COR-L47 (cell line): ENCODE results near the gene FANCD2OS.
"Not testable (repeated sequence)": the region's sequence is repeated elsewhere in the genome, so short reads cannot be mapped to it uniquely, and the experiment has no call there.

Experiments used
- DNase-seq: peaks from one replicate; lab custom pipeline; 2025; lab: John Stamatoyannopoulos, UW

FANCD2OS gene

DNA sequence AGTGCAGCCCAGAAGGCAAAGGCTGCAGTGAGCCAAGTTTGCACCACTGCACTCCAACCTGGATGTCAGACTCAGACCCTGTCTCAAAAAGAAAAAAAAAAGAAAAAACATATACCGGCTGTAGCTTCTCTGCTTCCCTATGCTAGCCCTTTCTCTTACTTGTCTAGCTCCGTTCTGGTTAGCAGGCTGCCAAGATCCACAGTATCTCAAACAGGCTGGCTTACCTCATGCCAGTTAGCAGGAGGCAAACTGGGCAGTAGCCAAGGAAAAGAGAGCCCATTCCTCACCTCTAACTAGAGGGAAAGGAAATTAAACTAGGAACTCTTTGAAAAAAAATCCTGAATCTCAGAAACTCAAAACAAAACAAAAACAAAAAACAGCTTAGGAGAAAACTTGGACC, 16.7 kb downstream of the FANCD2OS start:
- not testable (repeated sequence) for DNase-seq

DNA sequence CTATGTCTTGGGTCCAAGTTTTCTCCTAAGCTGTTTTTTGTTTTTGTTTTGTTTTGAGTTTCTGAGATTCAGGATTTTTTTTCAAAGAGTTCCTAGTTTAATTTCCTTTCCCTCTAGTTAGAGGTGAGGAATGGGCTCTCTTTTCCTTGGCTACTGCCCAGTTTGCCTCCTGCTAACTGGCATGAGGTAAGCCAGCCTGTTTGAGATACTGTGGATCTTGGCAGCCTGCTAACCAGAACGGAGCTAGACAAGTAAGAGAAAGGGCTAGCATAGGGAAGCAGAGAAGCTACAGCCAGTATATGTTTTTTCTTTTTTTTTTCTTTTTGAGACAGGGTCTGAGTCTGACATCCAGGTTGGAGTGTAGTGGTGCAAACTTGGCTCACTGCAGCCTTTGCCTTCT, 17.3 kb downstream of the FANCD2OS start:
- DNase-seq, result not testable (repeated sequence)

GRCh38 chr3:10090179-10090578, 17.9 kb downstream of the FANCD2OS start:
- DNase-seq, result no peak

DNA sequence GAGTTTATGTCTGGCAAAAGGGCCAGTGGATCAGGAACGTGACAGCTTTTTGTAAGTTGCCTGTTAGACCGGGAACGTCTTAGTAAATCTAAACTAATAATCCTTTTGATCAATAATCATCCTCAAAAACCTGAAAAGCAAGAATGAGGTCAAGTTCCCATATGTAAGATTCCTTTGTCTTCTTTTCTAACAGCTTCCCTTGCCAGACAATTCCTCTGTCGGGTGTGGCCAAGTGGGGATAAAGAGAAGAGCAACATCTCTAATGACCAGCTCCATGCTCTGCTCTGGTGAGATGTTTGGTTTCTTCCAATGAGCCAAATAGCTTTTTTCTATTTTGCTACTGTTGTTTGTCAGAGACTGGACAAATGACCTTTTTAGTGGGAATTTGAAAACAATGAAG, 19.8 kb downstream of the FANCD2OS start:
- DNase-seq, result no peak

- no peak for DNase-seq
These were observed 22.3 kb downstream of the FANCD2OS start for GRCh38 chr3:10085738-10086137.

- DNase-seq, result no peak
These were observed 26.2 kb downstream of the FANCD2OS start for GRCh38 chr3:10081871-10082270.

GRCh38 chr3:10074666-10075065, 33.4 kb downstream of the FANCD2OS start:
- no peak for DNase-seq

DNA sequence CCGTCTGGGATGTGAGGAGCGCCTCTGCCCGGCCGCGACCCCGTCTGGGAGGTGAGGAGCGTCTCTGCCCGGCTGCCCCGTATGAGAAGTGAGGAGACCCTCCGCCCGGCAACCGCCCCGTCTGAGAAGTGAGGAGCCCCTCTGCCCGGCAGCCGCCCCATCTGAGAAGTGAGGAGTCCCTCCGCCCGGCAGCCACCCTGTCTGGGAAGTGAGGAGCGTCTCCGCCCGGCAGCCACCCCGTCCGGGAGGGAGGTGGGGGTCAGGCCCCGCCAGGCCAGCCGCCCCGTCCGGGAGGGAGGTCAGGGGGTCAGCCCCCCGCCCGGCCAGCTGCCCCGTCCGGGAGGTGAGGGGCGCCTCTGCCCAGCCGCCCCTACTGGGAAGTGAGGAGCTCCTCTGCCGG, 38.0 kb downstream of the FANCD2OS start:
- DNase-seq, result not testable (repeated sequence)

GRCh38 chr3:10055097-10055496, 53.0 kb downstream of the FANCD2OS start:
- no peak for DNase-seq
